ENCODE results near the gene SPTA1. TPM values are rescaled to one million over a fixed set of nuclear protein-coding genes. Genes with fewer than 3 reads are reported as not detected.
"Not testable (repeated sequence)": the region's sequence is repeated elsewhere in the genome, so short reads cannot be mapped to it uniquely, and the experiment has no call there.

SPTA1 gene
- total RNA-seq: under 1 TPM; 0.56 to 0.62 TPM
- long read RNA-seq, donor 1: 0 reads
- long read RNA-seq, donor 2: 0 reads

GRCh38 chr1:158686111-158687009 lies at the start of gene SPTA1:
Gene SPTA1 (minus strand): TSS chr1:158686715. CDS start chr1:158686517, 198 bp downstream.
- intact Hi-C loops (cut with DNase I): no loop called here
- no peak for DNase-seq (ENCODE audit: low spot score)

GRCh38 chr1:158735848-158736247 lies 49.3 kb upstream of the SPTA1 start:
- DNase-seq (ENCODE audit: low spot score): no peak
- intact Hi-C loops (cut with DNase I): no loop called here

GRCh38 chr1:158732524-158732923 lies 46.0 kb upstream of the SPTA1 start:
- DNase-seq (ENCODE audit: low spot score): no peak

GRCh38 chr1:158731707-158732106 lies 45.2 kb upstream of the SPTA1 start:
- no peak for DNase-seq (ENCODE audit: low spot score)
- intact Hi-C loops (cut with DNase I): no loop called here

More at GRCh38 chr1:158732524-158732923, 46.0 kb upstream of the SPTA1 start:
- intact Hi-C loops (cut with DNase I): no loop called here

GRCh38 chr1:158730453-158730852 lies 43.9 kb upstream of the SPTA1 start:
- no peak for DNase-seq (ENCODE audit: low spot score)
- intact Hi-C loops (cut with DNase I): no loop called here

- intact Hi-C loops (cut with DNase I): no loop called here
- DNase-seq (ENCODE audit: low spot score): no peak
Measured at GRCh38 chr1:158728510-158729225, 42.2 kb upstream of the SPTA1 start.

- no peak for DNase-seq (ENCODE audit: low spot score)
- intact Hi-C loops (cut with DNase I): no loop called here
Measured at GRCh38 chr1:158724442-158724841, 37.9 kb upstream of the SPTA1 start.

GRCh38 chr1:158720620-158721019 lies 34.1 kb upstream of the SPTA1 start, which contains the start of gene OR6K3:
Gene OR6K3 (minus strand): TSS chr1:158720720. CDS start chr1:158718115, 2,605 bp downstream.
- DNase-seq (ENCODE audit: low spot score): no peak
- intact Hi-C loops (cut with DNase I): no loop called here

- intact Hi-C loops (cut with DNase I): no loop called here
Measured at GRCh38 chr1:158719664-158720063, 33.1 kb upstream of the SPTA1 start.

GRCh38 chr1:158717344-158717743 lies 30.8 kb upstream of the SPTA1 start:
- intact Hi-C loops (cut with DNase I): no loop called here
- no peak for DNase-seq (ENCODE audit: low spot score)

More at GRCh38 chr1:158719664-158720063, 33.1 kb upstream of the SPTA1 start:
- no peak for DNase-seq (ENCODE audit: low spot score)

GRCh38 chr1:158716335-158716734 lies 29.8 kb upstream of the SPTA1 start:
- intact Hi-C loops (cut with DNase I): no loop called here
- no peak for DNase-seq (ENCODE audit: low spot score)

GRCh38 chr1:158714754-158715153 lies 28.2 kb upstream of the SPTA1 start:
- intact Hi-C loops (cut with DNase I): no loop called here
- DNase-seq (ENCODE audit: low spot score): no peak

- no peak for DNase-seq (ENCODE audit: low spot score)
- intact Hi-C loops (cut with DNase I): no loop called here
Measured at GRCh38 chr1:158711098-158711497, 24.6 kb upstream of the SPTA1 start.

- DNase-seq (ENCODE audit: low spot score): no peak
- intact Hi-C loops (cut with DNase I): no loop called here
Measured at GRCh38 chr1:158706096-158706495, 19.6 kb upstream of the SPTA1 start.

GRCh38 chr1:158700552-158700951 lies 14.0 kb upstream of the SPTA1 start, which contains the start of gene OR6K2:
Gene OR6K2 (minus strand): TSS chr1:158700652. CDS start chr1:158700652, 0 bp downstream.
- no peak for DNase-seq (ENCODE audit: low spot score)
- intact Hi-C loops (cut with DNase I): no loop called here

GRCh38 chr1:158694596-158694995 lies 8.1 kb upstream of the SPTA1 start:
- no peak for DNase-seq (ENCODE audit: low spot score)
- intact Hi-C loops (cut with DNase I): no loop called here

GRCh38 chr1:158692356-158692755 lies 5.8 kb upstream of the SPTA1 start:
- DNase-seq (ENCODE audit: low spot score): no peak
- intact Hi-C loops (cut with DNase I): no loop called here

GRCh38 chr1:158691907-158692306 lies 5.4 kb upstream of the SPTA1 start:
- intact Hi-C loops (cut with DNase I): no loop called here
- no peak for DNase-seq (ENCODE audit: low spot score)

- DNase-seq (ENCODE audit: low spot score); intact Hi-C loops (cut with DNase I): not testable (repeated sequence)
Measured at GRCh38 chr1:158691149-158691548, 4.6 kb upstream of the SPTA1 start.

- no peak for DNase-seq (ENCODE audit: low spot score)
Measured at GRCh38 chr1:158689875-158690274, 3.4 kb upstream of the SPTA1 start.

More at GRCh38 chr1:158689875-158690274, 3.4 kb upstream of the SPTA1 start:
- intact Hi-C loops (cut with DNase I): no loop called here

Measured in posterior vena cava (tissue), 2 donors.